ENCODE data around the gene CMIP. TPM values are rescaled to one million over a fixed set of nuclear protein-coding genes. Genes with fewer than 3 reads are reported as not detected.

CMIP gene
- total and polyA plus RNA-seq, 7 donors = 1.4 to 8.9 (median 4.1) TPM

- intact Hi-C loops (cut with DNase I) = no loop called here
- Histone ChIP-seq H3K4me1 (peaks cover 4% of the 10 kb centered on the region), H3K27me3 (ENCODE audit: insufficient read depth in 3 of 3, low read length in 2 of 3) (no peaks in the 10 kb centered on the region), H3K27ac (no peak overlapping the region), H3K9me3 (no peaks in the 10 kb centered on the region), H3K4me3 (no peak overlapping the region), H3K36me3 (ENCODE audit: insufficient read depth in 1 of 2, low read depth in 1 of 2) (no peaks in the 10 kb centered on the region)
- no peak for TF ChIP-seq CTCF (IDR thresholded peaks at IDR 0.05)
- ATAC-seq = no peak
- 66 to 71% (median 66%) methylated on average over 17 of the region's 17 CpGs for WGBS, 3 donors
- DNase-seq = peak; percentile 41 to 71
These were observed 51.0 kb downstream of the CMIP start for GRCh38 chr16:81495321-81496234.

- peaks cover 0 to under 1% (median 0%) of the 10 kb centered on the region in 3 donors for H3K27me3 ChIP-seq (ENCODE audit: insufficient read depth in 3 of 3, low read length in 2 of 3)
- WGBS, 3 donors = 90 to 93% (median 91%) methylated on average over 7 of the region's 7 CpGs
- H3K9me3 ChIP-seq = no peaks in the 10 kb centered on the region
- no peak overlapping the region for H3K27ac ChIP-seq
- H3K36me3 ChIP-seq (ENCODE audit: insufficient read depth in 1 of 2, low read depth in 1 of 2) = no peaks in the 10 kb centered on the region
- no peak for DNase-seq
- no peak overlapping the region for H3K4me3 ChIP-seq
- peaks cover 4% of the 10 kb centered on the region for H3K4me1 ChIP-seq
- intact Hi-C loops (cut with DNase I) = no loop called here
- no peak for ATAC-seq
- TF ChIP-seq CTCF (IDR thresholded peaks at IDR 0.05) = no peak
These were observed 51.7 kb downstream of the CMIP start for GRCh38 chr16:81496321-81496720.

GRCh38 chr16:81496742-81497141, 52.1 kb downstream of the CMIP start:
- H3K9me3 ChIP-seq = no peaks in the 10 kb centered on the region
- no peak for ATAC-seq
- peaks cover 0 to 2% (median 0%) of the 10 kb centered on the region in 3 donors for H3K27me3 ChIP-seq (ENCODE audit: insufficient read depth in 3 of 3, low read length in 2 of 3)
- no peak overlapping the region for H3K27ac ChIP-seq
- no peaks in the 10 kb centered on the region for H3K36me3 ChIP-seq (ENCODE audit: insufficient read depth in 1 of 2, low read depth in 1 of 2)
- H3K4me1 ChIP-seq = peaks cover 4% of the 10 kb centered on the region
- TF ChIP-seq CTCF (IDR thresholded peaks at IDR 0.05) = no peak
- H3K4me3 ChIP-seq = no peak overlapping the region
- 86 to 98% (median 94%) methylated on average over 6 of the region's 6 CpGs for WGBS, 3 donors
- intact Hi-C loops (cut with DNase I) = no loop called here
- peak in 1 of 2 donors; percentile 44 for DNase-seq

GRCh38 chr16:81497690-81498089, 53.1 kb downstream of the CMIP start:
- TF ChIP-seq CTCF (IDR thresholded peaks at IDR 0.05) = no peak
- H3K4me1 ChIP-seq = peaks cover 4% of the 10 kb centered on the region
- 70 to 74% (median 71%) methylated on average over 10 of the region's 10 CpGs for WGBS, 3 donors

More at GRCh38 chr16:81497690-81498089, 53.1 kb downstream of the CMIP start:
- Histone ChIP-seq H3K4me3 (no peak overlapping the region), H3K27me3 (ENCODE audit: insufficient read depth in 3 of 3, low read length in 2 of 3) (peaks cover 0 to 2% (median 0%) of the 10 kb centered on the region in 3 donors), H3K36me3 (ENCODE audit: insufficient read depth in 1 of 2, low read depth in 1 of 2) (no peaks in the 10 kb centered on the region), H3K9me3 (no peaks in the 10 kb centered on the region), H3K27ac (no peak overlapping the region)
- ATAC-seq (no peak), DNase-seq (peak; percentile 17 to 51)
- intact Hi-C loops (cut with DNase I) = no loop called here
